SU-DHL-6 (cell line): ENCODE measurements around the gene PLXND1.

Source experiments
- EZH2phosphoT487 ChIP-seq: fragments of 200-600 bp; sonication (generic), shearing (Covaris generic); conservative IDR thresholded peaks from 2 replicates; pipeline ENCODE4 v1.6.1; 2018; ENCODE audit warnings: mild to moderate bottlenecking, antibody characterized with exemption, low read length, moderate library complexity, mixed read lengths
- TF ChIP-seq, protein P1 (sequence below): fragments of 200-600 bp; sonication (generic); IDR thresholded peaks from one replicate; pipeline ENCODE4 v1.5.1; 2017; ENCODE audit warnings: antibody characterized with exemption, mild to moderate bottlenecking, low read length, moderate library complexity; ENCODE audit not compliant: insufficient read depth, poor library complexity, severe bottlenecking

DNA sequence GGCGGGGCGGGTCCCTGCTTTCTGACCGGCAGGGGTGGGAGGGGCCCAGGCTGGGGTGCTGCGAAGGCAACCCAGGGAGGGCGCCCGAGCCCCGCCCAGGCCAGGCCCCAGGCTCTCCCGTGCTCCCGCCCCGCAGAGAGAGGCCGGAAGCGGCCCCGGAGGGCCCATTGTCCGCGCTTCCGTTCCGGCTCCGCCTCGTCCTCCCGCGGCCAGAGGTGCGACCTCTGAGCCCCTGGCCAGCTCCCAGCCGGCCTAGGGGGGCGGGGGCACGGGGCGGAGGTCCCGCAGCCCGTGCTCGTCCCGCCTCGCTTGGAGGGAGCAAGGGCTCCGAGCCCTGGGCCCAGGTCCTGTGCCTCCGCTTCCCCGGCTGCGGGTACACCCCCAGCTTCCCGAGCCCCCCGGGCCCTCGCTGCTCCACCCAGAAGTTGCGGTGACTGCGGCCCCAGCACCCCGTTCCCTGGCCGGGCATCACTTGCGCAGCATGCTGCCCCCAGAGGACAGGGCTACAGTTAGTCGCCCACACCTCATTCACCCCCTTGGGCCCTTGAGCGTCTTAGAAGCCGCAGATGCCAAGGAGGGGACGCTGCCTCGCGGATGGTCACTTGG is 20.4 kb upstream of the PLXND1 start:
- TF ChIP-seq, protein P1, sequence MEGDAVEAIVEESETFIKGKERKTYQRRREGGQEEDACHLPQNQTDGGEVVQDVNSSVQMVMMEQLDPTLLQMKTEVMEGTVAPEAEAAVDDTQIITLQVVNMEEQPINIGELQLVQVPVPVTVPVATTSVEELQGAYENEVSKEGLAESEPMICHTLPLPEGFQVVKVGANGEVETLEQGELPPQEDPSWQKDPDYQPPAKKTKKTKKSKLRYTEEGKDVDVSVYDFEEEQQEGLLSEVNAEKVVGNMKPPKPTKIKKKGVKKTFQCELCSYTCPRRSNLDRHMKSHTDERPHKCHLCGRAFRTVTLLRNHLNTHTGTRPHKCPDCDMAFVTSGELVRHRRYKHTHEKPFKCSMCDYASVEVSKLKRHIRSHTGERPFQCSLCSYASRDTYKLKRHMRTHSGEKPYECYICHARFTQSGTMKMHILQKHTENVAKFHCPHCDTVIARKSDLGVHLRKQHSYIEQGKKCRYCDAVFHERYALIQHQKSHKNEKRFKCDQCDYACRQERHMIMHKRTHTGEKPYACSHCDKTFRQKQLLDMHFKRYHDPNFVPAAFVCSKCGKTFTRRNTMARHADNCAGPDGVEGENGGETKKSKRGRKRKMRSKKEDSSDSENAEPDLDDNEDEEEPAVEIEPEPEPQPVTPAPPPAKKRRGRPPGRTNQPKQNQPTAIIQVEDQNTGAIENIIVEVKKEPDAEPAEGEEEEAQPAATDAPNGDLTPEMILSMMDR, result no peak
- no peak for TF ChIP-seq EZH2phosphoT487
